K562 (cell line): ENCODE data around the gene EPHA2.
A peak's percentile ranks its signal among the peaks of the same experiment; 100 is the strongest.

ENCODE experiments used
- NELFE ChIP-seq: IDR thresholded peaks from 2 replicates; pipeline ENCODE4 v1.6.1; 2011; ENCODE audit warnings: mild to moderate bottlenecking; ENCODE audit not compliant: insufficient read depth, insufficient read length
- NFIC ChIP-seq: fragments of 450-650 bp; IDR thresholded peaks from 2 replicates; pipeline ENCODE4 v1.6.1; 2017; ENCODE audit warnings: mild to moderate bottlenecking, inconsistent platforms
- POLR2AphosphoS5 ChIP-seq: IDR thresholded peaks from 2 replicates; pipeline ENCODE4 v1.6.1; 2011; ENCODE audit warnings: mild to moderate bottlenecking, low read depth, low read length, moderate library complexity; ENCODE audit not compliant: control insufficient read depth, insufficient read depth
- TF ChIP-seq, protein P1 (sequence below), 3 experiments: IDR thresholded peaks in 2 of 3; conservative IDR thresholded peaks in 1 of 3; 2 replicates each; pipeline ENCODE4 v1.5.1; 2011 to 2012; ENCODE audit warnings: low read length in 3 of 3, mild to moderate bottlenecking in 3 of 3, control low read depth in 2 of 3, improper control_type of control experiment in 1 of 3, inconsistent platforms in 1 of 3, low read depth in 1 of 3, mixed read lengths in 1 of 3, moderate library complexity in 1 of 3; ENCODE audit not compliant: insufficient read depth in 2 of 3

GRCh38 chr1:16125088-16125470 lies 30.8 kb downstream of the EPHA2 start:
- no peak for TF ChIP-seq POLR2AphosphoS5
- no peak for TF ChIP-seq NFIC
- TF ChIP-seq NELFE: no peak
- TF ChIP-seq, protein P1, sequence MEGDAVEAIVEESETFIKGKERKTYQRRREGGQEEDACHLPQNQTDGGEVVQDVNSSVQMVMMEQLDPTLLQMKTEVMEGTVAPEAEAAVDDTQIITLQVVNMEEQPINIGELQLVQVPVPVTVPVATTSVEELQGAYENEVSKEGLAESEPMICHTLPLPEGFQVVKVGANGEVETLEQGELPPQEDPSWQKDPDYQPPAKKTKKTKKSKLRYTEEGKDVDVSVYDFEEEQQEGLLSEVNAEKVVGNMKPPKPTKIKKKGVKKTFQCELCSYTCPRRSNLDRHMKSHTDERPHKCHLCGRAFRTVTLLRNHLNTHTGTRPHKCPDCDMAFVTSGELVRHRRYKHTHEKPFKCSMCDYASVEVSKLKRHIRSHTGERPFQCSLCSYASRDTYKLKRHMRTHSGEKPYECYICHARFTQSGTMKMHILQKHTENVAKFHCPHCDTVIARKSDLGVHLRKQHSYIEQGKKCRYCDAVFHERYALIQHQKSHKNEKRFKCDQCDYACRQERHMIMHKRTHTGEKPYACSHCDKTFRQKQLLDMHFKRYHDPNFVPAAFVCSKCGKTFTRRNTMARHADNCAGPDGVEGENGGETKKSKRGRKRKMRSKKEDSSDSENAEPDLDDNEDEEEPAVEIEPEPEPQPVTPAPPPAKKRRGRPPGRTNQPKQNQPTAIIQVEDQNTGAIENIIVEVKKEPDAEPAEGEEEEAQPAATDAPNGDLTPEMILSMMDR (IDR thresholded peaks at IDR 0.05 in 2 of 3, conservative IDR thresholded peaks at IDR 0.05 in 1 of 3; ENCODE audit: insufficient read depth in 2 of 3, low read depth in 1 of 3, low read length in 3 of 3): 0 out of 6 replicates have a peak, but pooled peaks of 1 of the 3 experiments have one; percentile 7
